ENCODE data around the gene SKAP1. TPM values are rescaled to one million over a fixed set of nuclear protein-coding genes. Genes with fewer than 3 reads are reported as not detected.
"Not testable (repeated sequence)": the region's sequence is repeated elsewhere in the genome, so short reads cannot be mapped to it uniquely, and the experiment has no call there.

Gene SKAP1
- total RNA-seq, 1 donor from 2014 or later: 25.3 TPM

- H3K27me3 Mint-ChIP-seq: no peaks in the 10 kb centered on the region
- intact Hi-C loops (cut with micrococcal nuclease): no loop called here
- no peak for DNase-seq
- no peak overlapping the region for H3K27ac Mint-ChIP-seq
- no peaks in the 10 kb centered on the region for H3K9me3 Mint-ChIP-seq
- no peak for TF ChIP-seq CTCF (IDR thresholded peaks at IDR 0.05)
- H3K4me3 Mint-ChIP-seq: no peak overlapping the region
- H3K36me3 Mint-ChIP-seq (ENCODE audit: low read depth): peaks cover 10% of the 10 kb centered on the region
- H3K4me1 Mint-ChIP-seq: no peaks in the 10 kb centered on the region
- POLR2A ChIA-PET: no interaction called here
- CTCF ChIA-PET: no interaction called here
- no peak for ATAC-seq (ENCODE audit: low read depth)
Observed at GRCh38 chr17:48213797-48214196, 216.2 kb downstream of the SKAP1 start.

- DNase-seq (no peak), ATAC-seq (ENCODE audit: low read depth) (no peak)
- H3K9me3 Mint-ChIP-seq: no peaks in the 10 kb centered on the region
- ChIA-PET CTCF (no interaction called here), POLR2A (no interaction called here)
- H3K27me3 Mint-ChIP-seq: no peaks in the 10 kb centered on the region
- H3K4me1 Mint-ChIP-seq: no peaks in the 10 kb centered on the region
- H3K36me3 Mint-ChIP-seq (ENCODE audit: low read depth): peaks cover 10% of the 10 kb centered on the region
- H3K4me3 Mint-ChIP-seq: no peak overlapping the region
- TF ChIP-seq CTCF (IDR thresholded peaks at IDR 0.05): no peak
- intact Hi-C loops (cut with micrococcal nuclease): no loop called here
- no peak overlapping the region for H3K27ac Mint-ChIP-seq
Observed at GRCh38 chr17:48211787-48212186, 218.2 kb downstream of the SKAP1 start.

- ChIA-PET CTCF (no interaction called here), POLR2A (no interaction called here)
- ATAC-seq (ENCODE audit: low read depth) (no peak), DNase-seq (no peak)
- intact Hi-C loops (cut with micrococcal nuclease): no loop called here
- Mint-ChIP-seq H3K27ac (no peak overlapping the region), H3K4me3 (no peak overlapping the region), H3K36me3 (ENCODE audit: low read depth) (peaks cover 4% of the 10 kb centered on the region), H3K4me1 (no peaks in the 10 kb centered on the region), H3K27me3 (no peaks in the 10 kb centered on the region), H3K9me3 (no peaks in the 10 kb centered on the region)
- TF ChIP-seq CTCF (IDR thresholded peaks at IDR 0.05): no peak
Observed at GRCh38 chr17:48211011-48211410, 219.0 kb downstream of the SKAP1 start.

GRCh38 chr17:48209973-48210372, 220.0 kb downstream of the SKAP1 start:
- no peak for TF ChIP-seq CTCF (IDR thresholded peaks at IDR 0.05)
- no peak for ATAC-seq (ENCODE audit: low read depth)
- no peak overlapping the region for H3K27ac Mint-ChIP-seq
- POLR2A ChIA-PET: no interaction called here
- H3K9me3 Mint-ChIP-seq: no peaks in the 10 kb centered on the region
- H3K27me3 Mint-ChIP-seq: no peaks in the 10 kb centered on the region
- no peaks in the 10 kb centered on the region for H3K4me1 Mint-ChIP-seq
- no peak overlapping the region for H3K4me3 Mint-ChIP-seq
- intact Hi-C loops (cut with micrococcal nuclease): no loop called here
- H3K36me3 Mint-ChIP-seq (ENCODE audit: low read depth): peaks cover 5% of the 10 kb centered on the region
- no peak for DNase-seq
- CTCF ChIA-PET: no interaction called here

GRCh38 chr17:48207776-48208544, 222.1 kb downstream of the SKAP1 start:
- Mint-ChIP-seq H3K4me1 (no peaks in the 10 kb centered on the region), H3K27me3 (no peaks in the 10 kb centered on the region), H3K4me3 (no peak overlapping the region), H3K9me3 (no peaks in the 10 kb centered on the region), H3K36me3 (ENCODE audit: low read depth) (peaks cover 7% of the 10 kb centered on the region), H3K27ac (no peak overlapping the region)
- ATAC-seq (ENCODE audit: low read depth): no peak
- ChIA-PET POLR2A (interaction anchor here (0.7 kb wide), 1 partner anchor 195 kb away, joined by 7 read pairs; no protein-coding TSS in a partner anchor), CTCF (no interaction called here)
- no peak for DNase-seq
- intact Hi-C loops (cut with micrococcal nuclease): no loop called here
- no peak for TF ChIP-seq CTCF (IDR thresholded peaks at IDR 0.05)

- H3K27ac Mint-ChIP-seq; H3K9me3 Mint-ChIP-seq; POLR2A ChIA-PET; H3K4me3 Mint-ChIP-seq; ATAC-seq (ENCODE audit: low read depth); CTCF ChIA-PET; H3K36me3 Mint-ChIP-seq (ENCODE audit: low read depth); intact Hi-C loops (cut with micrococcal nuclease); H3K4me1 Mint-ChIP-seq; H3K27me3 Mint-ChIP-seq; DNase-seq: not testable (repeated sequence)
Observed at GRCh38 chr17:48207036-48207435, 223.0 kb downstream of the SKAP1 start.
